HEK293 (cell line): ENCODE measurements around the gene CTSZ.

Experiments
- SP2 ChIP-seq: fragments of 450-650 bp; formaldehyde crosslinking; IDR thresholded peaks from 2 replicates; pipeline ENCODE4 v1.5.1; 2016; ENCODE audit warnings: missing biosample characterization, missing genetic modification characterization
- ZNF175 ChIP-seq: fragments of 450-650 bp; formaldehyde crosslinking; IDR thresholded peaks from 2 replicates; pipeline ENCODE4 v1.5.1; 2016; ENCODE audit warnings: missing biosample characterization, missing genetic modification characterization
- ZNF274 ChIP-seq, 2 experiments: fragments of 200-500 bp in 1 of 2; fragments of 450-650 bp in 1 of 2; sonication (Bioruptor generic) in 1 of 2; formaldehyde crosslinking in 1 of 2; IDR thresholded peaks; 2 replicates each; pipeline versions ENCODE4 v1.5.1 to v1.6.1; 2014 to 2016; ENCODE audit warnings: borderline replicate concordance in 1 of 2, inconsistent platforms in 1 of 2, low read length in 1 of 2, missing biosample characterization in 1 of 2, missing genetic modification characterization in 1 of 2
- ZNF558 ChIP-seq: fragments of 450-650 bp; formaldehyde crosslinking; IDR thresholded peaks from 2 replicates; pipeline ENCODE4 v1.5.1; 2016; ENCODE audit warnings: missing biosample characterization, missing genetic modification characterization
- TF ChIP-seq, protein P1 (sequence below): fragments of 450-650 bp; formaldehyde crosslinking; IDR thresholded peaks from 2 replicates; pipeline ENCODE4 v1.5.1; 2016; ENCODE audit warnings: missing biosample characterization, missing genetic modification characterization
- TF ChIP-seq, protein P2 (sequence below): fragments of 450-650 bp; formaldehyde crosslinking; IDR thresholded peaks from 2 replicates; pipeline ENCODE4 v1.5.1; 2016; ENCODE audit warnings: missing biosample characterization, missing genetic modification characterization, low read depth
- TF ChIP-seq, protein P3 (sequence below): fragments of 450-650 bp; formaldehyde crosslinking; IDR thresholded peaks from 2 replicates; pipeline ENCODE4 v1.5.1; 2017; ENCODE audit warnings: missing biosample characterization, missing genetic modification characterization
- TF ChIP-seq, protein P4 (sequence below): fragments of 450-650 bp; formaldehyde crosslinking; IDR thresholded peaks from 2 replicates; pipeline ENCODE4 v1.5.1; 2016; ENCODE audit warnings: missing biosample characterization, missing genetic modification characterization

DNA sequence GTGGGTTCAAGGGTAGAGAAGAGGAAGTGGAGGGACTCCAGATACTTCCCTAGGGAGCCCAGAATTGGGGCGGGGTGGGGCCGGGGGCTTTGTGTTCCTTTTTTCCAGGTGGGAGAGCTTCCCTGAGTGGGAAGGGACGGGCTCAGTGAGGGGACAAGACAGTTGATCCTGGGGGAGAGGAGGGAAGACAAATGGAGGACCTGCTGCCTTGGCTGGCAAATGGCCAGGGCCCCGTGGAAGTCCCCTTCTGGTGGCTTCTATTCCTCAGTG lies 2.6 kb downstream of the CTSZ start:
- TF ChIP-seq, protein P1, sequence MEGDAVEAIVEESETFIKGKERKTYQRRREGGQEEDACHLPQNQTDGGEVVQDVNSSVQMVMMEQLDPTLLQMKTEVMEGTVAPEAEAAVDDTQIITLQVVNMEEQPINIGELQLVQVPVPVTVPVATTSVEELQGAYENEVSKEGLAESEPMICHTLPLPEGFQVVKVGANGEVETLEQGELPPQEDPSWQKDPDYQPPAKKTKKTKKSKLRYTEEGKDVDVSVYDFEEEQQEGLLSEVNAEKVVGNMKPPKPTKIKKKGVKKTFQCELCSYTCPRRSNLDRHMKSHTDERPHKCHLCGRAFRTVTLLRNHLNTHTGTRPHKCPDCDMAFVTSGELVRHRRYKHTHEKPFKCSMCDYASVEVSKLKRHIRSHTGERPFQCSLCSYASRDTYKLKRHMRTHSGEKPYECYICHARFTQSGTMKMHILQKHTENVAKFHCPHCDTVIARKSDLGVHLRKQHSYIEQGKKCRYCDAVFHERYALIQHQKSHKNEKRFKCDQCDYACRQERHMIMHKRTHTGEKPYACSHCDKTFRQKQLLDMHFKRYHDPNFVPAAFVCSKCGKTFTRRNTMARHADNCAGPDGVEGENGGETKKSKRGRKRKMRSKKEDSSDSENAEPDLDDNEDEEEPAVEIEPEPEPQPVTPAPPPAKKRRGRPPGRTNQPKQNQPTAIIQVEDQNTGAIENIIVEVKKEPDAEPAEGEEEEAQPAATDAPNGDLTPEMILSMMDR (tag by site-specific recombination): no peak
- TF ChIP-seq, protein P2, sequence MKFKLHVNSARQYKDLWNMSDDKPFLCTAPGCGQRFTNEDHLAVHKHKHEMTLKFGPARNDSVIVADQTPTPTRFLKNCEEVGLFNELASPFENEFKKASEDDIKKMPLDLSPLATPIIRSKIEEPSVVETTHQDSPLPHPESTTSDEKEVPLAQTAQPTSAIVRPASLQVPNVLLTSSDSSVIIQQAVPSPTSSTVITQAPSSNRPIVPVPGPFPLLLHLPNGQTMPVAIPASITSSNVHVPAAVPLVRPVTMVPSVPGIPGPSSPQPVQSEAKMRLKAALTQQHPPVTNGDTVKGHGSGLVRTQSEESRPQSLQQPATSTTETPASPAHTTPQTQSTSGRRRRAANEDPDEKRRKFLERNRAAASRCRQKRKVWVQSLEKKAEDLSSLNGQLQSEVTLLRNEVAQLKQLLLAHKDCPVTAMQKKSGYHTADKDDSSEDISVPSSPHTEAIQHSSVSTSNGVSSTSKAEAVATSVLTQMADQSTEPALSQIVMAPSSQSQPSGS (tag by site-specific recombination): no peak
- TF ChIP-seq SP2 (no peak), ZNF175 (tag by site-specific recombination) (no peak), ZNF274 (IDR thresholded peaks at IDR 0.05; ENCODE audit: low read length) (no peak), ZNF274 (tag by site-specific recombination; IDR thresholded peaks at IDR 0.05; ENCODE audit: borderline replicate concordance) (no peak), ZNF558 (no peak)
- TF ChIP-seq, protein P3, sequence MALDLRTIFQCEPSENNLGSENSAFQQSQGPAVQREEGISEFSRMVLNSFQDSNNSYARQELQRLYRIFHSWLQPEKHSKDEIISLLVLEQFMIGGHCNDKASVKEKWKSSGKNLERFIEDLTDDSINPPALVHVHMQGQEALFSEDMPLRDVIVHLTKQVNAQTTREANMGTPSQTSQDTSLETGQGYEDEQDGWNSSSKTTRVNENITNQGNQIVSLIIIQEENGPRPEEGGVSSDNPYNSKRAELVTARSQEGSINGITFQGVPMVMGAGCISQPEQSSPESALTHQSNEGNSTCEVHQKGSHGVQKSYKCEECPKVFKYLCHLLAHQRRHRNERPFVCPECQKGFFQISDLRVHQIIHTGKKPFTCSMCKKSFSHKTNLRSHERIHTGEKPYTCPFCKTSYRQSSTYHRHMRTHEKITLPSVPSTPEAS: no peak
- TF ChIP-seq, protein P4, sequence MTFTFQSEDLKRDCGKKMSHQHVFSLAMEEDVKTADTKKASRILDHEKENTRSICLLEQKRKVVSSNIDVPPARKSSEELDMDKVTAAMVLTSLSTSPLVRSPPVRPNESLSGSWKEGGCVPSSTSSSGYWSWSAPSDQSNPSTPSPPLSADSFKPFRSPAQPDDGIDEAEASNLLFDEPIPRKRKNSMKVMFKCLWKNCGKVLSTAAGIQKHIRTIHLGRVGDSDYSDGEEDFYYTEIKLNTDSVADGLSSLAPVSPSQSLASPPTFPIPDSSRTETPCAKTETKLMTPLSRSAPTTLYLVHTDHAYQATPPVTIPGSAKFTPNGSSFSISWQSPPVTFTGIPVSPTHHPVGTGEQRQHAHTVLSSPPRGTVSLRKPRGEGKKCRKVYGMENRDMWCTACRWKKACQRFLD (tag by site-specific recombination): no peak
